Activated T-helper 1 cell treated with anti-CD3 and anti-CD28 coated beads, Interleukin-12 subunit alpha, Interleukin-12 subunit beta, Interleukin-2, Interleukin-4 antibody, amounts not matched to agents 30 ng/mL and 10 ng/mL and 1 ng/mL, durations not matched to agents 14 hours and 24 hours and 36 hours (primary cell): ENCODE results near the gene PBX4. TPM values are rescaled to one million over a fixed set of nuclear protein-coding genes. Genes with fewer than 3 reads are reported as not detected.
A peak's percentile ranks its signal among the peaks of the same experiment; 100 is the strongest.

Source experiments
- DNase-seq: peaks from one replicate; pipeline ENCODE4 v3.0.0; 2021; ENCODE audit warnings: low spot score
- H3K27ac Mint-ChIP-seq: one replicate; pipeline ENCODE4 v1.8.0; 2021; ENCODE audit warnings: mild to moderate bottlenecking, mixed read lengths
- H3K27me3 Mint-ChIP-seq: one replicate; pipeline ENCODE4 v1.8.0; 2022; ENCODE audit warnings: mild to moderate bottlenecking, moderate library complexity, mixed read lengths; ENCODE audit not compliant: insufficient read depth
- H3K36me3 Mint-ChIP-seq: one replicate; pipeline ENCODE4 v1.8.0; 2021; ENCODE audit warnings: low read depth, mixed read lengths
- H3K4me1 Mint-ChIP-seq: one replicate; pipeline ENCODE4 v1.8.0; 2021; ENCODE audit warnings: low read depth, mixed read lengths
- H3K4me3 Mint-ChIP-seq: one replicate; pipeline ENCODE4 v1.8.0; 2021; ENCODE audit warnings: mild to moderate bottlenecking, moderate library complexity, mixed read lengths
- H3K9me3 Mint-ChIP-seq: one replicate; pipeline ENCODE4 v1.8.0; 2021; ENCODE audit warnings: mixed read lengths
- intact Hi-C: fragments of 100-400 bp; cut with micrococcal nuclease; formaldehyde crosslinking; loops from one replicate; pipeline ENCODE4 v1.15.1; 2024
- total RNA-seq: library from RNA; stranded (reverse); gene quantifications from 2 replicates; pipeline ENCODE4 v1.2.3, GENCODE V29; 2022

PBX4 gene
- total RNA-seq, 1 donor from 2014 or later = 29.6 TPM

- H3K9me3 Mint-ChIP-seq = no peaks in the 10 kb centered on the region
- H3K4me1 Mint-ChIP-seq = peaks cover 27% of the 10 kb centered on the region
- DNase-seq = peak; percentile 67
Measured at GRCh38 chr19:19540715-19541515, 77.6 kb downstream of the PBX4 start.

GRCh38 chr19:19540064-19540714 lies 78.3 kb downstream of the PBX4 start:
- Mint-ChIP-seq H3K27ac (no peak overlapping the region), H3K36me3 (peaks cover 2% of the 10 kb centered on the region), H3K4me1 (peaks cover 27% of the 10 kb centered on the region), H3K4me3 (peak overlapping the region; percentile 72), H3K9me3 (no peaks in the 10 kb centered on the region), H3K27me3 (peaks cover 18% of the 10 kb centered on the region)
- peak; percentile 43 for DNase-seq
- intact Hi-C loops = loop anchor here (2.0 kb wide), 4 partner anchors 51 to 103 kb away; partner anchors contain the start of genes GMIP and PBX4

More at GRCh38 chr19:19540715-19541515, 77.6 kb downstream of the PBX4 start:
- Mint-ChIP-seq H3K4me3 (peak overlapping the region; percentile 72), H3K27me3 (peaks cover 18% of the 10 kb centered on the region), H3K36me3 (peaks cover 2% of the 10 kb centered on the region), H3K27ac (no peak overlapping the region)
- intact Hi-C loops = loop anchor here (1.0 to 2.0 kb wide), 5 partner anchors 25 to 102 kb away; partner anchors contain the start of genes GMIP, NDUFA13 and PBX4

GRCh38 chr19:19539698-19540063 lies 78.8 kb downstream of the PBX4 start:
- H3K4me3 Mint-ChIP-seq = no peak overlapping the region
- peaks cover 18% of the 10 kb centered on the region for H3K27me3 Mint-ChIP-seq
- no peaks in the 10 kb centered on the region for H3K9me3 Mint-ChIP-seq
- intact Hi-C loops = loop anchor here (2.0 kb wide), 4 partner anchors 51 to 103 kb away; partner anchors contain the start of genes GMIP and PBX4
- H3K27ac Mint-ChIP-seq = no peak overlapping the region
- H3K36me3 Mint-ChIP-seq = peaks cover 2% of the 10 kb centered on the region
- peaks cover 27% of the 10 kb centered on the region for H3K4me1 Mint-ChIP-seq
- DNase-seq = no peak

- Mint-ChIP-seq H3K4me1 (peaks cover 32% of the 10 kb centered on the region), H3K36me3 (peaks cover 5% of the 10 kb centered on the region), H3K27ac (no peak overlapping the region), H3K4me3 (peak overlapping the region; percentile 0), H3K9me3 (no peaks in the 10 kb centered on the region), H3K27me3 (peaks cover 18% of the 10 kb centered on the region)
- intact Hi-C loops = no loop called here
- no peak for DNase-seq
Measured at GRCh38 chr19:19538785-19539166, 79.7 kb downstream of the PBX4 start.

- intact Hi-C loops = no loop called here
- H3K4me1 Mint-ChIP-seq = peaks cover 34% of the 10 kb centered on the region
- H3K36me3 Mint-ChIP-seq = peaks cover 5% of the 10 kb centered on the region
- no peaks in the 10 kb centered on the region for H3K9me3 Mint-ChIP-seq
- H3K27ac Mint-ChIP-seq = no peak within 1 kb of the TSS
- no peak for DNase-seq
- H3K27me3 Mint-ChIP-seq = peaks cover 18% of the 10 kb centered on the region
- peak within 1 kb of the TSS; percentile 49 for H3K4me3 Mint-ChIP-seq
Measured at GRCh38 chr19:19538061-19538784, 80.3 kb downstream of the PBX4 start, which contains the start of gene CILP2. CILP2 (plus strand) TSS chr19:19538265; CDS start chr19:19538350, 85 bp downstream.

- H3K27me3 Mint-ChIP-seq = peaks cover 18% of the 10 kb centered on the region
- H3K27ac Mint-ChIP-seq = no peak overlapping the region
- H3K4me1 Mint-ChIP-seq = peaks cover 33% of the 10 kb centered on the region
- intact Hi-C loops = no loop called here
- H3K36me3 Mint-ChIP-seq = peaks cover 5% of the 10 kb centered on the region
- H3K9me3 Mint-ChIP-seq = no peaks in the 10 kb centered on the region
- DNase-seq = no peak
- H3K4me3 Mint-ChIP-seq = peak overlapping the region; percentile 49
Measured at GRCh38 chr19:19537075-19538048, 81.1 kb downstream of the PBX4 start.

- no peak for DNase-seq
- H3K4me3 Mint-ChIP-seq = no peak overlapping the region
- peaks cover 11% of the 10 kb centered on the region for H3K36me3 Mint-ChIP-seq
- H3K27me3 Mint-ChIP-seq = peaks cover 15% of the 10 kb centered on the region
- no peak overlapping the region for H3K27ac Mint-ChIP-seq
- intact Hi-C loops = no loop called here
- H3K9me3 Mint-ChIP-seq = no peaks in the 10 kb centered on the region
- H3K4me1 Mint-ChIP-seq = peaks cover 18% of the 10 kb centered on the region
Measured at GRCh38 chr19:19535311-19536191, 82.9 kb downstream of the PBX4 start.

GRCh38 chr19:19534556-19535265 lies 83.8 kb downstream of the PBX4 start:
- intact Hi-C loops = loop anchor here (5.0 kb wide), 1 partner anchor 333 kb away; the partner anchor contains the start of gene ZNF253
- DNase-seq = no peak
- no peak overlapping the region for H3K27ac Mint-ChIP-seq
- H3K36me3 Mint-ChIP-seq = peaks cover 11% of the 10 kb centered on the region
- peaks cover 17% of the 10 kb centered on the region for H3K4me1 Mint-ChIP-seq
- H3K9me3 Mint-ChIP-seq = no peaks in the 10 kb centered on the region
- peaks cover 15% of the 10 kb centered on the region for H3K27me3 Mint-ChIP-seq
- no peak overlapping the region for H3K4me3 Mint-ChIP-seq

GRCh38 chr19:19533841-19534240 lies 84.6 kb downstream of the PBX4 start:
- DNase-seq = no peak
- no peak overlapping the region for H3K4me3 Mint-ChIP-seq
- peaks cover 16% of the 10 kb centered on the region for H3K4me1 Mint-ChIP-seq
- H3K27ac Mint-ChIP-seq = no peak overlapping the region
- intact Hi-C loops = loop anchor here (5.0 kb wide), 1 partner anchor 333 kb away; the partner anchor contains the start of gene ZNF253
- H3K9me3 Mint-ChIP-seq = no peaks in the 10 kb centered on the region
- H3K36me3 Mint-ChIP-seq = peaks cover 11% of the 10 kb centered on the region
- peaks cover 10% of the 10 kb centered on the region for H3K27me3 Mint-ChIP-seq

GRCh38 chr19:19532806-19533701 lies 85.4 kb downstream of the PBX4 start:
- Mint-ChIP-seq H3K27me3 (peaks cover 7% of the 10 kb centered on the region), H3K36me3 (peaks cover 11% of the 10 kb centered on the region), H3K4me3 (no peak overlapping the region), H3K9me3 (no peaks in the 10 kb centered on the region), H3K4me1 (peaks cover 11% of the 10 kb centered on the region), H3K27ac (no peak overlapping the region)
- intact Hi-C loops = loop anchor here (1.0 to 5.0 kb wide), 3 partner anchors 110 to 426 kb away; partner anchors contain the start of genes GMIP and ZNF253
- no peak for DNase-seq
